Measurements from ENCODE around the gene DDX49. TPM values are rescaled to one million over a fixed set of nuclear protein-coding genes. Genes with fewer than 3 reads are reported as not detected.

The DDX49 gene
- total RNA-seq, 2 experiments from 2014 or later, result 61.0 to 61.6 TPM

GRCh38 chr19:18895824-18896341 is 23.6 kb upstream of the DDX49 start, which contains the start of gene CERS1:
CERS1 (minus strand) TSS chr19:18896158; CDS start chr19:18896072, 86 bp downstream.
- Mint-ChIP-seq H3K4me3 (peak within 1 kb of the TSS; percentile 59), H3K36me3 (ENCODE audit: low read depth) (peaks cover 5% of the 10 kb centered on the region), H3K27ac (no peak within 1 kb of the TSS), H3K27me3 (peaks cover 28% of the 10 kb centered on the region), H3K9me3 (no peaks in the 10 kb centered on the region), H3K4me1 (ENCODE audit: low read depth) (peaks cover 2% of the 10 kb centered on the region)
- intact Hi-C loops (cut with micrococcal nuclease), result no loop called here
- DNase-seq (no peak), ATAC-seq (peak; percentile 32)
- TF ChIP-seq CTCF (IDR thresholded peaks at IDR 0.05), result no peak
- ChIA-PET CTCF (no interaction called here), POLR2A (interaction anchor here (1.2 to 2.1 kb wide), 2 partner anchors 15 to 23 kb away, joined by 3 to 11 read pairs; partner anchors contain the start of genes COPE and DDX49)

- DNase-seq, result no peak
- intact Hi-C loops (cut with micrococcal nuclease), result no loop called here
- peaks cover 9% of the 10 kb centered on the region for H3K36me3 Mint-ChIP-seq (ENCODE audit: low read depth)
- H3K27me3 Mint-ChIP-seq, result peaks cover 28% of the 10 kb centered on the region
- ChIA-PET POLR2A (interaction anchor here (1.2 to 2.1 kb wide), 2 partner anchors 15 to 22 kb away, joined by 3 to 11 read pairs; partner anchors contain the start of genes COPE and DDX49), CTCF (no interaction called here)
- H3K9me3 Mint-ChIP-seq, result no peaks in the 10 kb centered on the region
- H3K4me3 Mint-ChIP-seq, result peak overlapping the region; percentile 59
- ATAC-seq, result no peak
- peaks cover 2% of the 10 kb centered on the region for H3K4me1 Mint-ChIP-seq (ENCODE audit: low read depth)
- H3K27ac Mint-ChIP-seq, result no peak overlapping the region
- TF ChIP-seq CTCF (IDR thresholded peaks at IDR 0.05), result no peak
These were observed 23.1 kb upstream of the DDX49 start for GRCh38 chr19:18896421-18896841.

GRCh38 chr19:18897094-18898029 is 22.2 kb upstream of the DDX49 start:
- intact Hi-C loops (cut with micrococcal nuclease), result no loop called here
- no peaks in the 10 kb centered on the region for H3K9me3 Mint-ChIP-seq
- H3K27me3 Mint-ChIP-seq, result peaks cover 28% of the 10 kb centered on the region
- POLR2A ChIA-PET, result interaction anchor here (0.6 kb wide), 1 partner anchor 317 kb away, joined by 3 read pairs; no protein-coding TSS in a partner anchor
- CTCF ChIA-PET, result no interaction called here
- TF ChIP-seq CTCF (IDR thresholded peaks at IDR 0.05), result no peak
- ATAC-seq, result no peak
- no peak overlapping the region for H3K27ac Mint-ChIP-seq
- H3K4me1 Mint-ChIP-seq (ENCODE audit: low read depth), result peaks cover 2% of the 10 kb centered on the region
- H3K4me3 Mint-ChIP-seq, result no peak overlapping the region
- DNase-seq, result no peak
- H3K36me3 Mint-ChIP-seq (ENCODE audit: low read depth), result peaks cover 12% of the 10 kb centered on the region

GRCh38 chr19:18898081-18898606 is 21.4 kb upstream of the DDX49 start:
- Mint-ChIP-seq H3K4me3 (no peak overlapping the region), H3K9me3 (no peaks in the 10 kb centered on the region), H3K27ac (no peak overlapping the region), H3K27me3 (peaks cover 26% of the 10 kb centered on the region), H3K4me1 (ENCODE audit: low read depth) (peaks cover 2% of the 10 kb centered on the region), H3K36me3 (ENCODE audit: low read depth) (peaks cover 12% of the 10 kb centered on the region)
- ATAC-seq (no peak), DNase-seq (no peak)
- POLR2A ChIA-PET, result no interaction called here
- intact Hi-C loops (cut with micrococcal nuclease), result no loop called here
- no peak for TF ChIP-seq CTCF (IDR thresholded peaks at IDR 0.05)
- CTCF ChIA-PET, result no interaction called here
